Kidney epithelial cell (primary cell): ENCODE measurements around the gene PRKCQ. TPM values are rescaled to one million over a fixed set of nuclear protein-coding genes. Genes with fewer than 3 reads are reported as not detected.
A peak's percentile ranks its signal among the peaks of the same experiment; 100 is the strongest.

Experiments
- DNase-seq: peaks from one replicate; pipeline ENCODE4 v3.0.0-alpha.2; 2010; ENCODE audit warnings: low read depth
- H3K27me3 ChIP-seq: 2 replicates; pipeline ENCODE4 v1.6.0; 2011; ENCODE audit warnings: low read length; ENCODE audit not compliant: control insufficient read depth, insufficient read depth
- H3K36me3 ChIP-seq: 2 replicates; pipeline ENCODE4 v1.5.1; 2011; ENCODE audit warnings: low read length; ENCODE audit not compliant: control insufficient read depth, insufficient read depth
- H3K4me3 ChIP-seq: 2 replicates; pipeline ENCODE4 v1.5.1; 2011; ENCODE audit warnings: low read depth, mild to moderate bottlenecking, control low read depth, low read length
- total RNA-seq: library from RNA; depleted of rRNA; stranded (reverse); fragments of >200 nt; gene quantifications from 2 replicates; pipeline ENCODE4 v1.2.3, GENCODE V29; 2015
- TF ChIP-seq, protein P1 (sequence below): IDR thresholded peaks from 2 replicates; pipeline ENCODE4 v1.5.1; 2011; ENCODE audit warnings: mild to moderate bottlenecking, moderate library complexity, low read length, control low read depth, inconsistent platforms; ENCODE audit not compliant: insufficient read depth, poor library complexity, severe bottlenecking

The PRKCQ gene
- total RNA-seq, 1 donor from 2014 or later = 8.1 TPM

DNA sequence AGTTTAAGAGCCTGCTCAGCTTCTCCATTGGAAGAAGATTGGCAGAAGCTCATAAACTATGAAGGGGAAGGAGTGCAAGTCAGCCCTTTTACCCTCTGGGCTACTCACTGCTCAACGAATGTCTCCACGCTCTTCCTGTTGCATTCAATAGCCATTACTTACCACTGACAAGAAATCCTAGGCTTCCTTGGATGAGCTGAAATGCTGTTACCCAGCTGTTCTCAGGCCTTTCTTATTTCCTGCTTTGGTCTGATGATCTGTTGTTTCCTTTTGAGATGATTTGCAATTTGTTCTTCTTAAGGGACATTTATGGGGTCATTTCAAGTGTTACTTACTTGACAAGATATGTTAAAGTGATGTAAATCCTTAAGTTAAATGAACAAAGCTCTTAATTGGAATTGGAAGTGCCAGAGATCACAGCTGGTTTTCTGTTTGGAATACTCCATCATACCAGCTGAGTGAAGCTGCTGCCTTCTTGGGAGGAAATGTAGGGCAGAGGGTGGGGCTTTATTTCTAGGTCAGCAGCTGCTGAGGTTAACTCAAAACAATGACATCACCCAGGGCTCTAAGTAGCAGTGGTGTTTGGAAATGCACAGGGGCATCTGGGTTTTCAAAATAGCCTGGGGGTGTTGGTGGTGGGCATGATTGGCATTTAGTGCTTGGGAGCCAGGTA lies 170.0 kb downstream of the PRKCQ start:
- Histone ChIP-seq H3K27me3 (peaks cover 3% of the 10 kb centered on the region), H3K36me3 (no peaks in the 10 kb centered on the region), H3K4me3 (no peak overlapping the region)
- DNase-seq = no peak
- TF ChIP-seq, protein P1, sequence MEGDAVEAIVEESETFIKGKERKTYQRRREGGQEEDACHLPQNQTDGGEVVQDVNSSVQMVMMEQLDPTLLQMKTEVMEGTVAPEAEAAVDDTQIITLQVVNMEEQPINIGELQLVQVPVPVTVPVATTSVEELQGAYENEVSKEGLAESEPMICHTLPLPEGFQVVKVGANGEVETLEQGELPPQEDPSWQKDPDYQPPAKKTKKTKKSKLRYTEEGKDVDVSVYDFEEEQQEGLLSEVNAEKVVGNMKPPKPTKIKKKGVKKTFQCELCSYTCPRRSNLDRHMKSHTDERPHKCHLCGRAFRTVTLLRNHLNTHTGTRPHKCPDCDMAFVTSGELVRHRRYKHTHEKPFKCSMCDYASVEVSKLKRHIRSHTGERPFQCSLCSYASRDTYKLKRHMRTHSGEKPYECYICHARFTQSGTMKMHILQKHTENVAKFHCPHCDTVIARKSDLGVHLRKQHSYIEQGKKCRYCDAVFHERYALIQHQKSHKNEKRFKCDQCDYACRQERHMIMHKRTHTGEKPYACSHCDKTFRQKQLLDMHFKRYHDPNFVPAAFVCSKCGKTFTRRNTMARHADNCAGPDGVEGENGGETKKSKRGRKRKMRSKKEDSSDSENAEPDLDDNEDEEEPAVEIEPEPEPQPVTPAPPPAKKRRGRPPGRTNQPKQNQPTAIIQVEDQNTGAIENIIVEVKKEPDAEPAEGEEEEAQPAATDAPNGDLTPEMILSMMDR = no peak

- TF ChIP-seq, protein P1 = peak; percentile 2
- no peak for DNase-seq
- peaks cover 3% of the 10 kb centered on the region for H3K27me3 ChIP-seq
- H3K36me3 ChIP-seq = no peaks in the 10 kb centered on the region
- no peak overlapping the region for H3K4me3 ChIP-seq
Observed at GRCh38 chr10:6408799-6409198, 171.3 kb downstream of the PRKCQ start.

GRCh38 chr10:6407034-6407721 lies 172.9 kb downstream of the PRKCQ start:
- TF ChIP-seq, protein P1 = no peak
- Histone ChIP-seq H3K36me3 (no peaks in the 10 kb centered on the region), H3K4me3 (no peak overlapping the region), H3K27me3 (peaks cover 5% of the 10 kb centered on the region)
- DNase-seq = no peak

DNA sequence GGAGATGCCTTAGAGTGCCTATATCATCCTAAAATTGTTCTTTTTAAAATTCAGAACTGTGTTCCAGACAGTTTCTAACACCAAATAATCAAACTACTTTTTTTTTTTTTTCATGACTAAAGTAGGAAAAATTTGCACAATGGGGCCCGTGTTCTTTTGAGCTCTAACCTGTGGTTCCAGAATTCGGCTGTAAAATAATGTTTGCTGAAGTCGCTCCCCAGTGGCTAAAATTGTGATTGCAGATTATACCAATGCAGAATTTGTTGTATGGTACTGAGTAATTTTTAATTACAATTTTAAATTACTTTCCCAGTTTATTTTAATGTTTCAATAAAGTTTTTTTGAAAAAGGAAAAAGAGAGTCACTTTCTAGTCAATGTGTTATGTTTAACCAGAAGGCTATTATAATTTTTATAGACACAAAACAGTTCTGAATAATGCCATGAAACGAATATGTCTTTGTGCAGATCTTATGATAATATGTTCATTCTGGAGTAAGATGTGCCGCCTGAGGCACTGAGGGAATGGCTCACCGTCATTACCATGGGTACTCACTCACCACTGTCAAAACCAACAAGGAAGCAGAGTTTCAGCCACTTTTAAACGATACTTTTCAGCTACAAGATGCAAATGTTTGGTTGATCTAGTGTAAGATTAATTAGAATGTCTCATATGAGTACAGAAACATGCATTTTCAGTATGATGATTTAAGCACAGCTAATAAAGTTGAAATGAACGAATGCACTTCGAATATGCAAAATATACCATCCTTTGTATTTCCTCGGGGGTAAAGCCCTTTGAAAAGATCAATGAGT lies 173.6 kb downstream of the PRKCQ start:
- TF ChIP-seq, protein P1 = peak; percentile 40
- Histone ChIP-seq H3K36me3 (no peaks in the 10 kb centered on the region), H3K4me3 (no peak overlapping the region), H3K27me3 (peaks cover 5% of the 10 kb centered on the region)
- DNase-seq = no peak

DNA sequence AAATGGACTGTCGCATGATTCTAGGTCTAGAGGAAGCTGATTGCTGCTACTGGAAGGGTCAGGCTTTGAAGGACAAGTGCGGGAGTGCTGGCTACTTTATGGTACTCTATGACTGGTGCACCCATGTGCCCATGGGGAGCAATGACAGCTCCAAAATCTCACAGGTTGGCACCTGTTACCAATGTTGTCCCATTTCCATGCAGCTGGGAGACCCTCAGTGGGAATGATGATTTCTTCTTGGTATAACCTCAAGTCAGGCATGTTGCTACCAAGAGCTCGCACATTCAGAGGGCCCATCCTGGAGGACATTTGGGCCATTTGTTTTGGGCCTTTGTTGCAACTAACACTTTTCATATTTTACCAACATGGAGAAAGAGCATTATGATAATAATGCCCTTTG lies 174.4 kb downstream of the PRKCQ start:
- Histone ChIP-seq H3K4me3 (no peak overlapping the region), H3K27me3 (peaks cover 5% of the 10 kb centered on the region), H3K36me3 (no peaks in the 10 kb centered on the region)
- TF ChIP-seq, protein P1 = no peak
- no peak for DNase-seq
